GM08714 (cell line): Measurements from ENCODE around the gene P4HB.

Experiments used
- H3K4me3 ChIP-seq: fragments of 200-500 bp; sonication (Bioruptor generic); 2 replicates; pipeline ENCODE4 v1.5.1; 2014; ENCODE audit warnings: mild to moderate bottlenecking, low read length, inconsistent platforms
- ZNF274 ChIP-seq: IDR thresholded peaks from 2 replicates; pipeline ENCODE4 v1.6.1; 2012; ENCODE audit warnings: mild to moderate bottlenecking, low read depth, low read length

The P4HB gene

DNA sequence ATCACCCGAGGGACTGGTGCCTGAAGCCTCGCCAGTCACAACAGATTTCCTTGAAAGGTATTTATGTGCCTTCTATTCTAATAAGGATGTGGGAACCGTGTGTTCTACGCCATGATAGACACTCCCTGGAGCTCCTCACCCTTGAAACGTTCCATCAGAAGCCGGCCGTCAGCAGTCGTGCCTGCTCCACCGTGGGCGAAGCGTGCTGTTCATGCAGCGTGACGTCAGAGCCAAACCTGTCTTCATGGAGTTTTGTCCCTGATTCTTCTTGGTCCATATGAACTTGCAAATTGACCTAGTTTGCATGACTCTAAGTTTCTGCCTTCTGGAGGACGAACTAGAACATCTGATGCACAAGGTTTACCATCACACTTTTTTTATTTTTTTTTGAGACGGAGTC lies 21.0 kb downstream of the P4HB start:
- no peak for TF ChIP-seq ZNF274
- H3K4me3 ChIP-seq: no peak overlapping the region

DNA sequence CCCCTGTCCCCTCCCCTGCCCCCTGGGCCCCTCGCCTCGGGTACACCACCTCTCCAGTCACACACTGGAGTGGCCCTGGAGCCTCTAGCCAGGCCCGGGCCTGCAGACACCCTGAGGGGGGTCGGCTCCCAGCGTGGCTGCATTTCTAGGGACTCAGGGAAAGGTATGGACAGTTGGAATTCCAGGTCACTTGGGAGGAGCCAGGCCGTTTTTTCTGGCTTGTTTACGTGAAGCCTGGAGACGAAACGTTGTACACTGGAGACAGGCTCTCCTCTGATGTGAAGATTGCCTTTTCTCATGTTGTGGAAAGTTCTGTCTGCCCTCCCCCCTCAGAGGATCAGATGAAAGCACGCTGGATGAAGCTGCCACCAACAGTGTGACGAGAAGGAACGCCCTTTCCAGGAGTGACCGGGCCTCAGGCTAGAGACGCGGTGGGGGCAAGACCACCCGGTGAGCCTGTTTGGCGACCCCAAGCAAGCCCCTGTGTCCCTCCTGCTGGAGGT lies 21.5 kb downstream of the P4HB start:
- TF ChIP-seq ZNF274: no peak
- no peak overlapping the region for H3K4me3 ChIP-seq

DNA sequence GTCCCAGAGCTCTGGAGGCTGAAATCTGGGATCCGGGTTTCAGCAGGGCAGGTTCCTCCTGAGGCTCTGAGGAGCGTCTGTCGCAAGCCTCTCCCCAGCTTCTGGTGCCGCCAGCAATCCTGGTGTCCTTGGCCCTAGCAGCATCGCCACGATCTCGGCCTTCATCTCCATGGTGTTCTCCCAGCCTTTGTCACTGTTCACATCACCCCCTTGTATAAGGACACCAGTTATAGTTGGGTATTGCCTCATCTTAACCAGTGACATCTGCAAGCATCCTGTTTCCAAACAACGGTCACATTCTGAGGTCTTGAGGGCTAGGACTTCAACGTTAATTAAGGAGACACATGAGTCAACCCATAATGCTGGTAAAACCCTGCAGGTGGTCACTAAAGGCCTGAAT lies 22.7 kb downstream of the P4HB start:
- no peak for TF ChIP-seq ZNF274
- H3K4me3 ChIP-seq: no peak overlapping the region

DNA sequence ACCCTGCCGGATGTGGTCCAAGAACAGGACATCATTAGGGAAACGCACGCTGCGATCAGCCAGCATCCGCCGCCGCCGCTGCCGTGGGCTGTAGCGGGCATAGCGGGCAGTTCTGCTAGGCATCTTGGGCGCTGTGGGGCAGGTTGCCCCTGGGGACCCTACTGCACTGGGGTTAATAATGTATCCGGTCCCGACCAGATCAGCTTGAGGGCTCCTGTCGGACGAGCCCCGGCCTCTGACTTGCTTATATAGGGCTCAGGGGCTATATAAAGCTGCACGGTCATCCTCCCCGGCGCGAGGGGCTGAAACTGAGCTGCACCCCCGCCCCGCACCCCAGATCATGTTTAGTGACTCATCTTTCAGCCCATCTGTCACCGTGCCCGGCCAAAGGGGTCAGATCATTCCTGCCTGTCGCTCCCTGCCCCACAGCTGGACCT lies 25.5 kb downstream of the P4HB start, which contains the start of gene PPP1R27:
Gene PPP1R27, minus strand, starts transcription at position 220 of the 437 bp plus-strand sequence. Its CDS starts 97 bp downstream, at position 123.
- peak within 1 kb of the TSS; percentile 92 for H3K4me3 ChIP-seq
- TF ChIP-seq ZNF274: no peak

DNA sequence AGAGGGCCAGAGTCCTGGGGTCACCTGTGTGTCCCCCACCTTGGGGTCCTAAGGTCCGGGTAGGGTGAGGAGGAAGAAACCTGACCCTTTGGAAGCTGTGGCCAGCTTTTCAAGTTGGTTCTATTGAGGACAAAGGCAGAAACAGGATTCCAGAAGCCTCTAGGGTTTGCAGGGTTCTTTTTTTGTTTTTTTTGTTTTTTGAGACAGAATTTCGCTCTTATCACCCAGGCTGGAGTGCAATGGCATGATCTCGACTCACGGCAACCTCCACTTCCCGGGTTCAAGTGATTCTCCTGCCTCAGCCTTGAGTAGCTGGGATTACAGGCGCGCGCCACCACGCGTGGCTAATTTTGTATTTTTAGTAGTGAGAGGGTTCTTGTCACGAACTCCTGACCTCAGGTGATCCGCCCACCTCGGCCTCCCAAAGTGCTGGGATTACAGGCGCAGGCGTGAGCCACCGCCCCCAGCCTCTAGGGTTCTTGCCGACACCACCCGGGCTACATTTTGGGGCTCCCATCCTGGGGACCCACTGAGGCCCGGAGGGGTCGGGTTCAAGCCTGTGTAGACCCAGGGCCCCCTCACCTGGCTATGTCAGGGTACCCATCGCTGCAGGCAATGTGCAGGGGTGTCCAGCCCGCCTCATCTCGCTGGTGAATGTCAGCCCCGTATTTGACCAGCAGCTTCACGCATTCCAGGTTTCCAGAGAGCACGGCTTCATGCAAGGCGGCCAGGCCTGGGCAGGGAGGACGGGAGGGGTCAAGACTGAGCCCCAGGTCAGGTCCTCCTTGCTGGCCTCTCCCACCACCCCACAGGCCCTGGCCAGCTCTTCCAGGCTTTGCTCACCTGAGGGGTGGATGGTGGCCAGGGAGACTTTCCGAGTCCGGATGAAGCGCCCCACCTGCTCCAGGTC lies 26.2 kb downstream of the P4HB start:
- no peak for TF ChIP-seq ZNF274
- H3K4me3 ChIP-seq: peak overlapping the region; percentile 92

DNA sequence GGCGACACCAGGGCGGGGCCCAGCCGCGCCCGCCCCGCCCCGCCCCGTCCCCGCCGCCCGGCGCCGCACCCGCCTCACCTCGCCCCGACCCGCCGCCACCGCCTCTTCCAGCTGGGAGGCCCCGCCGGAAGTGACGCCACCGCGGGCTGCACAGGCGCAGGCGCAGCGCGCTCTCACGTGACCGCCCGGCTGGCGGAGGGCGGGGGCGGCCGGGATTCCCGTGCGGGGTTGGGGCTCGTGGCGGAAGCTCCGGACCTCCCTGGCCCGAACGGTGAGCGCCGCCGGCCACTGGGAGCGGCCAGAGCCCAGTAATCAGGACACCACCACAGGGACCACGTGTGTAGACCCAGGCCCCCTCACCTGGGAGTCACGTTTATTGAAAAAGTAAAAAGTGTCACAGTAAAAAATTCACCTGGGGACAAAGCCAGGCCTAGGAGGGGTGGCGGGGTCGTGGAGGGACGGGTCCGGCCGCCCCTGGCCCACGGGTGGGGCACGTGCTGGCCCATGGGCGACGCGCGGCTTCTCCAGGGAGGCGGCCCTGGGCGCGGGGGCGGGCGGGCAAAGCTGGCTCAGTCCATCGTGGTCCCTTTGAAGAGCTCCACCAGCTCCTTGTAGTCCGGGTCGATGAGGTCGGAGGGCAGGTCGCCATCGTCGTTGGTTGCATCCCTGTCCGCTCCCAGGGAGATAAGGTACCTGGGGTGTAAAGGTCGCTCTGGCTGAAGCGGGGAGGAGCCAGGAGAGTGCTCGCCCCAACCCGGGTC lies 27.0 kb downstream of the P4HB start, which contains the start of gene MCRIP1:
Gene MCRIP1, minus strand, starts transcription at position 132 of the 761 bp plus-strand sequence. CDS start 8,785 bp downstream, outside the sequence.
- H3K4me3 ChIP-seq: peak within 1 kb of the TSS; percentile 95
- TF ChIP-seq ZNF274: no peak

DNA sequence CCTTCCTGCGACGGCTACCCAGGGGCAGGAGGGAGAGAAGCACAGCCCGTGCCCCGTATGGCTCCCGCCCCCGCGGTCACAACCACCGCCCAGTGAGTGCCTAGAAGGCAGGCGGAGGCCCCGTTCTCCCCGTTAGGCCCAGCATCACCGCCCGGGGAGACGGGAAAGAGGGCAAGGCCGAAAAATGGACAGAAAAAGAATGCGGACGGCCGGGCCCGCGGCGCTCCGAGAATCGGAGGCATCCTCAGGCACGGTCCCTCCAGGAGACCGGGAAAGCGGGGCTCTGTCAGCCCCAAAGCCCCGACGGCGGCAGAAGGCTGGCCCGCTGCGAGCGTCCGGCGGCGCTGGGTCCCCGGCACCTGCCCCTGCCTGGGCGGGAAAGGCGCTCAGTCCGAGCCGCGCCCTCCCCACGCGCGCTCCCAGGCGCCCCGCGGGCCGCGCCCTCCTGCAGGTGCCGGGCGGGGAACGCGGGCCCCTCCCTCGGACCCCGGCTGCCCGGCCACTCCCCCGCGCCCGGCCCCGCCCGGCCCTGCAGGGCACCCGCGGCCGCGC lies 27.7 kb downstream of the P4HB start:
- peak overlapping the region; percentile 95 for H3K4me3 ChIP-seq

DNA sequence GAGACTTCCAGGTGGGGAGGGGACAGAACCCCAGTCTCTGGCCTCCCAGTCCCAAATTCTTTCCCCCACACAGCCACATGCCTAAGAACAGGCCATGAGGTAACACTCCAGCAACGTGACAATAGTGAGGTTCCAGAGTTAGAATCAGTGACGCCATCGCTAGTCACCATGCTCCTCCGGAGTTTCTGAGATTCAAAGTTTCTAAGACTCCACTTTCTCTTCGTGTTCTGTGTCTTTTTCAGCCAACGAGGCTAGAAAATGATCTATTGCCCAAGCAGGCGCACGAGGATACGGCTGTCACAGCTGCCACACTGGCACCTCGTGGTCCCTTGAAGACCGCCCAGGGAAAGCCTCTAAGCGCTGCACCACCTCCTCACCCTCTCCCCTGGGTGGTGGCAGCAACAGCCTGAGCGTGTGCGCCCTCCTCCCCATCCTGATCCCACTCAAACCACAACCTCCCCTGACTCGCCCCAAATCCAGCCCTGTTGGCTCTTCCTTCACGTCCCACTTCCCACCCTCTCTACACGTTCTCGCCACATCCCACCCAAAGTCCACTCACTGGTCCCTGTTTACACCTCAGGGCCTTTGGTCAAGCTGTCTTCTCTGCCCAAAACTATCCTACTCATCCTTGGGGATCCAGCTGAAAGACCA lies 28.3 kb downstream of the P4HB start:
- TF ChIP-seq ZNF274: no peak
- peak overlapping the region; percentile 95 for H3K4me3 ChIP-seq

More for the DNA sequence above, 27.7 kb downstream of the P4HB start:
- no peak for TF ChIP-seq ZNF274

DNA sequence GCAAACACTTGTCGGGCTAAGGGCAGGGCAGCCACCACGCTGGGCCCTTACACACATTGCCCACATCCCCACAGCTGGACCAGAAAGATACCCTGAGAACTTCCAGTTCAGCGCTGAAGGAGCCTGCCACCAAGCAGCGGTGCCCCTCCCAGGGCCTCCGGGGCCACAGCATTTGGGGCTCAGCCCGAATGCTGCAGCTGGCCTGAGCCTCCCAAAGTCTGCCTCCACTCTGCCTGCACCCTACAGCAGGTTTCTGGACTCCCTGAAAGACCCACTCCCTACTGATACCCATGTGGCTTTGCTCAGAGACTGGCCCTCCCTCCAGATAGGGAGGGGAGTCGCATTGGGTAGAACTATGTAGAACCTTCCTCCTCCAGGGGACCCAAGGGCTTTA lies 28.8 kb downstream of the P4HB start:
- TF ChIP-seq ZNF274: no peak
- H3K4me3 ChIP-seq: peak overlapping the region; percentile 95; the same call in 1 of the 2 replicates

DNA sequence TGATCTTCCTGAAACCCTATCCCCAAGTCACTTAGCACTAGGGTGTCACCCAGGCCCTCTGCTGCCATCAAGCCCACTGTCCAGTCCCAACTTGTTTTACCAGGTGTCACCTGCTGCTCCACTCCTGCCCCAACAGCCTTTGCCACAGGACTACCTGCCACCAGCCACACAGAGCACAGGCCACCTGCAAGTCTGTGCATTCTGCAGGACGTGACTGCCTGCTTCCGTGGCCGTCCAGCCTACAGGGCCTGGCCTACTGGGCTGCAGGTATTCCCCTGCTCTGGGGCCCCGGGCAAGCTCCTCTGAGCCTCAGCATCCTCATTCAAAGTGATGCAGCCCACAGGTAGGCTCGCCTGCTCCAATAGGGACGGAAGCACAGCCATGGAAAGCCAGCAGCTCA lies 30.5 kb downstream of the P4HB start:
- TF ChIP-seq ZNF274: no peak
- H3K4me3 ChIP-seq: no peak overlapping the region

DNA sequence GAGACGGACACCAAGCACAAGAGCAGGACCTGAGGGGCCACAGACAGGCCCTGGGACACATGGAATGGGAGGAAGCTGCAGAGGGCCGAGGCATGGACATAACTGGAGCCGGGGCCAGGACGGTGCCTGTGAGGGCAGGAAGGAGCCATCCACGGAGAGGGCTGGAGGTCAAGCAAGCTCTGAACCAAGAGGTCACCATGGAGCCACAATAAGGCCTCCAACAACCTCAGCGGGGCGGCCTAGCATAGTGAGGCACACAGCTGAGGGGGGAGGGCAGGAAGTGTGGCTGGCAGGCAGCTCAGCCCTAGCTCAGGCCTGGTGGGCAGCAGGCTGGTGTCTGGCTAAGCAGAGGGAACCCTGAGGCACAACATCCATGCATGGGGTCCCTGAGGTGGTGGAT lies 31.7 kb downstream of the P4HB start:
- no peak overlapping the region for H3K4me3 ChIP-seq
- no peak for TF ChIP-seq ZNF274

DNA sequence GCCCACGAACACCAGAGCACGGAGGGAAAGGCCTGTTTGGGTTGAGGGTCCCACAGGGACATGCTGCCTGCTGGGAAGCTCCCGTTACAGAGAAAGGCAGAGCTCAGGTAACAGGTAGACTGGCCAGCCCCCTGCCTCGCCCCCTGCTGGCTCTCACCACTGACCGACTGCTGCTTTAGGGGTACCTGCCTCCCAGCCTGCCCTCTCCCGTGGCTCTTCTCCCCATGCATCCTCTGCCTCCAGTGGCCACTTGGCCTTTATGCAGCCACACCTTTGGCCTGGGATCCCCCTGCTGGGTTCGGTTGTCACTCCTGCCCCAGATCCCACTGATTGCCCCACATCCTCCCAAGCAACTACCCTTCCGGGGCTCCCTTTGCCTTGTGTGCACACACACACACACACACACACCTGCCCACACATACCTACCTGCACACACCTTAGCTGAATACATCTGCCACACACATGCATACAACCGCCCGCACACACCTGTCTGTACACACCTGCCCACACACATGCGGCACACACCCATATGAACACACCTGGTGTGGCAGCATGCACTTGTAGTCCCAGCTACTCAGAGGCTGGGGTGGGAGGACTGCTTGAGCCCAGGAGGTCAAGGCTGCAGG lies 34.4 kb downstream of the P4HB start:
- no peak overlapping the region for H3K4me3 ChIP-seq
- TF ChIP-seq ZNF274: no peak

DNA sequence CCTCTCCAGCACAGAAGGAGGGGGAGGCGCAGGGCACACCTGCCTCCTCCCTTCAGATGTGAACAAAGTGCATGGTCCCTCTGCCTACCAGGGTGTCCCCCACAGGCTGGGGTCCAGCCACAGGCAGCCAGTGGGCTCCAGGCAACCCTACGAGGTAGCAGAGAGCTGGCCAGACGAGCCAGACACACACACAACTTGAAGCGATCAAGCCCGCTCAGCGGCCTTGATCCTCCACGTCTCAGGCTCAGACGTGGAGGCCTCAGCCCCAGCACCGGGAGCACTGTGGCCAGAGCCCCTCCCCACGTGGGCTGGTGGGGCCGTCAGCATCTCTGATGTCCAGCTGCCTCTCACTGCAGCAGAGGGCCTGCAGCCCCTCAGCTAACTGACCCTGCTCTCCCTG lies 35.7 kb downstream of the P4HB start:
- TF ChIP-seq ZNF274: no peak
- no peak overlapping the region for H3K4me3 ChIP-seq
